HG02678 (cell line): ENCODE results near the gene IL6ST.
"Not testable (repeated sequence)": the region's sequence is repeated elsewhere in the genome, so short reads cannot be mapped to it uniquely, and the experiment has no call there.

Experiments
- ATAC-seq: cut with Tn5 transposase; IDR thresholded peaks from one replicate; pipeline ENCODE4 v1.9.1; 2021; ENCODE audit warnings: mild to moderate bottlenecking, moderate library complexity; ENCODE audit not compliant: unreplicated experiment

Gene IL6ST

GRCh38 chr5:55973296-55973695 lies 21.5 kb downstream of the IL6ST start:
- no peak for ATAC-seq

DNA sequence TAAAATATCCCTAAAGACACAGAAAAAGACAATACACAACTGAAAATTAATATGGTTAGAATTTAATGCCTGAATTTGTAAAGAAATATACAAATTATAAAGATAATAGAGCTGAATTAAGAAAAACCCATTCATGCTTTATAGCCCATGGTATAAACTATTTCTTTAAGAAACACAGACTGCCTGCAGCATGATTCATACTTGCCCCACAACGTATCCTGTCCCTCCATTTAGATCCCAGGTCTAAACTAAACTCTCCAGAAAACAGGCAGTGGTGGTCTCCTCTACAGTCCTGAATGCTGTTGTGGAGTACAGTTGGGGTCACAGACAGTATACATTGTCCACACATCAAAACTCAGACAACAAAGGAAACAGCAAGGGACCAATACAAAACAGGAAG lies 24.8 kb downstream of the IL6ST start:
- ATAC-seq, result no peak

DNA sequence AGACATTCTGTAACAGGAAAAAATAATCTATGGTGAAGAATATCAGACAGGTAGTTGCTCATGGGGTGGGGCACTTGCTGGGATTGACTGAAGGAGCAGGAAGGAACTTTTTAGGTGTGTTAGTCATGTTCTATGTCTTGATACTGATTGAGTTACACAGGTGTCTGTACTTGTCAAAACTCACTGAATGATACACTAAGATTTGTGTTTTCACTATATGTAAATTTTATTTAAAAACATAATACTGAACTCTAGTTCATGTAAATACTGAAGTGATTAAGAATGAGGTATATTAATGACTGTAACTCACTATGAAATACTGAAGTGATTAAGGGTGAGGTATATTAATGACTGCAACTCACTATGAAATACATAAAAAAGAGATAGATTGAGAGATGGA lies 28.5 kb downstream of the IL6ST start:
- no peak for ATAC-seq

DNA sequence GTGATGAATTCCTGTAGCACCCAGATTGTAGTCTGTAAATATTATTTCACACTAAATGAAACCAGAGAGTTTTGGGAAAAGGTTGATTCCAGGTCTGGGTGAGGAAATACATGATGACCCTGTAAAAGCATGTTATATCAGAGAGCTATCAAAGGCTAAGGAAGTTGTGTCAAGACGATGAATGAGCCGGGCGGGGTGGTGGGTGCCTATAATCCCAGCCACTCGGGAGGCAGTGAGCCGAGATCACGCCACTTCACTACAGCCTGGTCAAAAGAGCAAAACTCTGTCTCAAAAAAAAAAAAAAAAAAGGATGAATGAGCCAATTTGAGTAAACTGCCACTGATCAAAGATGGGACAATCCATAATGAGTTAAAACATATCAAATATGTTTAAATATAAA lies 29.2 kb downstream of the IL6ST start:
- ATAC-seq, result no peak

GRCh38 chr5:55960779-55961178 lies 34.0 kb downstream of the IL6ST start:
- ATAC-seq, result no peak

DNA sequence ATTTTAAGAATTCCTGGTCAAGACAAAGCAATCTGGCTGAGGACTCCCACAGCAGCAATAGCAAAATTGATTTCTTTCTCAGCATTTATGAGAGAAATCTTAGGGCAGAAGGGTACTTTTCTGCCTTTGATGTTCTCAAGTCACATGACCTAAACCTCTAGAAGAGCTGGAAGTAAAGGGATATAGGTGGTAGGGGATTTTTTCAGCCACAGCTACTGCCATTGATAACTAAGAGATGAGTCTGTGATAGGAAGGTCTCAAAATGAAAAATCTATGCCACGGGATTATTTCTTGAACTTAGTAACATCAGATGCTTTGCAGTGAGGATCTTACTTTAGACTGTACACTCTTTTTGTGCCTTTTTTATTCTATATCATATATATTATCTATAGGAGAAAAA lies 35.6 kb downstream of the IL6ST start:
- ATAC-seq, result no peak

- ATAC-seq, result not testable (repeated sequence)
These were observed 53.6 kb downstream of the IL6ST start for GRCh38 chr5:55941154-55941553.

GRCh38 chr5:55937598-55937997 lies 57.2 kb downstream of the IL6ST start:
- ATAC-seq, result not testable (repeated sequence)

- ATAC-seq, result no peak
These were observed 58.6 kb downstream of the IL6ST start for GRCh38 chr5:55936100-55936693.

DNA sequence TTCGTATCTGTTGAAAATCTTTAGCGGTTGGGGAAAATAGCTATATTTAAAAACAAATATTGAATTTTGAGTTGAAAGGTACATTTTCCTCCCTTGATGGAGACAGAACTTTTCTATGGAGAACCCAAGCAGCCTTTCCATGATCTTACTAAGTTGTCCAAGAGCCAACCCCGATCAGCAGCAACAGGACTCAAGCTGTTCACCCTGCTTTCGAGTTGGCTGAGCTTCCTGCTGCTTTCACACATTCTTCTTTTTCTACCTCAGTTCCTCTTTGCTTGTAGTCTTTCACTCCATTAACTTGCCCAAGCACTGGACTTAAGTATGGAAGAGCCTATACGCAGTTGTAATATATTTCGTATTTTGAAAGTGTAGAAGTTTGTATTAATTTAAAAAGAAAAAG lies 59.4 kb downstream of the IL6ST start:
- ATAC-seq, result no peak

DNA sequence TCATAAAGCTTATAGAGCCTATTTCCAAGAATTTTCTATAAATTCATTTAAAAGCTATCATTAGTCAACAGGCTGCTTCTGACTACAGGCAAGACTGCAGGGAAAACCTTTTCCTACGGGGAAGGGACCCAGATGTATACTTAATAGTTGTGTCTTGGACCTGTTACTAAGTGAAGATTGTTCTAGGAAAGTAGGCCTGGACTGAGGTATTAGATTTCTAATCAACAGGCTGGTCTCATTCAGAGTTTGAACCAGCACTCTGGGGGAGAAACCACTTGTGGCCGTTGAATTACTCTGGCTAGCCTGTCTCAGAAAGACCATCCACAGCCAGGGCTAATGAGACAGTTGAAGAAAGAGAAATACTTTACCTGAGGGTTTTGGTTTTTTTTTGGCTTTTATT lies 60.0 kb downstream of the IL6ST start:
- ATAC-seq, result no peak

GRCh38 chr5:55934115-55934613 lies 60.6 kb downstream of the IL6ST start:
- no peak for ATAC-seq

DNA sequence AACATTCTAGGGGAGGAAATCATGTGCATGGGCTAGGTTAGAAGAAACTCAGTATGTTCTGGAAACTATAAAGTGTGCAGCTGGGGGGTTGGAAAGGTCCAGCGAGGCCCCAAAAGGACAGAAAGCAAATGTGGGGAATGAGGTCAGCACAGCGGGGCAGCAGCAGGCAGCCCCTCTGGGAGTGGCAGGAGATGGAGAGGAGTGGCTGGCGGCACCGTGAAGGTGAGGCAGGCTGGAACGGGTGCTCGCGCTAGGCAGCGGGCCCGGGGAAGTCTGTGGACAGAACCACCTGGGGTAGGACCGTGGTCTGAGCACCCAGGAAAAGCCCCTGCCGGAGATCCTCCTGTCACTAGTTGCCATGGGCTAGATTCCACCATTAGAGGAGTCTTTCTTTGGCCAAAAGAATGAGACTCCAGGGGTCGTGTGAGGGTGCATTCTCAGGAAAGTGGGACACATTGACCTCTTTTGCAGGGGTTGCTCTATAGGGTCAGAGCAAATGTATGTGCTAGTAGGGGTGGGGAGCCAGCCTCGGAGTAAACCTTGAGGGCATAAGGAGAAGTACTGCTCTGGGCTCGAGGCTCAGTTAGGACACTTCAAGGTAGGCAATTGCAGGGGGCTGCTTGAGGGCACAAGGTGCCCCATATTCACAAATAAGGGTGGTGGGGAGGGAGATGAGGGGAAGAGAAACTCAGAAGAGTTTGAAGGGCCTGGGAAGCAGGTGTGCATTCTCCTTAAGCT lies 61.2 kb downstream of the IL6ST start:
- ATAC-seq, result no peak

GRCh38 chr5:55932700-55933099 lies 62.1 kb downstream of the IL6ST start:
- no peak for ATAC-seq

DNA sequence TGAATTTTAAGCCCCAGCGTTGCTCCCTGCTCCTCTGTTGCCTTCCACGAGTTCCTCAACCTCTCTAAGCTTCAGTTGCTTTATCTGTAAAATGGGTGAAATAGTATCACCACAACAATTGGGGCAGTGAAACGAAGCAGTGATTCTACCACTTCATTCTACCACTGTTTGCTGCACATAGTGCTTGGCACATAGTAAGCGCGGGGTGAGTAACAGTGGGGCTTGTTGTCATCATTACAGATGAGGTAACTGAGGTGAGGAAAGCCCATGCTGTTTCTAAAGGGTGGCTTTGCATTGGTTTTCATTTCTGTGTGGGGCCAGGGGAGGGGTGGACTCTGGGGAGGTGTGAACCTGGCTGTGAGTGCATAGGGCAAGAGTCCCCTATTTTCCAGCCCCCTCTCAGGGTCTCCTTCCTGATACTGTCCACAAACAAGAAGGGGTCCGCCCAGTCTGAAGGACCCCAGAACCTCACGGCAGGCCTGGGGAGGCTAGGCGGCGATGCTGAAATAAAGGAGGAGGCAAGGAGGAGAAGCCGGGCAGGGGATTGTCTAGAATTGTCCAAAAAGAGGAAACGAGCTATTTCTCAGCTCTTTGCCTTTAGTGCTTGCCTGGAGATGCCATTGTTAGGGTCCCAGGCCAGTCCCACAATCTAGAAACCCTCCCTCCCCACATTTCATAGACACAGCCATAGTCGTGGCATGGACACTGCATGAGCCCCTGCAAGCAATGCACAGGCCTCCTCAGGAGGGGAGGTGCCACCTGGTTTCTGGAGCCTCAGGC lies 65.6 kb downstream of the IL6ST start:
- no peak for ATAC-seq

- no peak for ATAC-seq
These were observed 66.7 kb downstream of the IL6ST start for GRCh38 chr5:55927861-55928655.

- no peak for ATAC-seq
These were observed 68.3 kb downstream of the IL6ST start for GRCh38 chr5:55926476-55926875.

DNA sequence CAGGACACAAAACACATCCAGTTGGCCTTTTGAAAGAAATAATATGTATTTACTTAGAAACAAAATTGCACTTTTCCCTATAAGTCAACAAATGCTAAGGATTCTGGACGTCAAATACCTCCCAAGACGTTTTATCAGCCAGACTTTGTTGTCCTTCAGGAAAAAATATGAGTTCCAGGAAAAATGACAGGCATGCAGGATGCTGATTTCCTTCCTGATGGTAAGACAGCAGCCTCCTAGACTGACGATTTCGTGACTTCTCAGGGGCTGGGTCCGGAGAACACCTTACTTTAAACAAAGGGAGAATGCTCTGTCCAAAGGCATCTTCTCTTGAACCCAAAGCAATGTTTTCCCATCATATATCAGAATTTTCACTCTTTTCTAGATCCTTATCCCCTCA lies 69.1 kb downstream of the IL6ST start:
- no peak for ATAC-seq

DNA sequence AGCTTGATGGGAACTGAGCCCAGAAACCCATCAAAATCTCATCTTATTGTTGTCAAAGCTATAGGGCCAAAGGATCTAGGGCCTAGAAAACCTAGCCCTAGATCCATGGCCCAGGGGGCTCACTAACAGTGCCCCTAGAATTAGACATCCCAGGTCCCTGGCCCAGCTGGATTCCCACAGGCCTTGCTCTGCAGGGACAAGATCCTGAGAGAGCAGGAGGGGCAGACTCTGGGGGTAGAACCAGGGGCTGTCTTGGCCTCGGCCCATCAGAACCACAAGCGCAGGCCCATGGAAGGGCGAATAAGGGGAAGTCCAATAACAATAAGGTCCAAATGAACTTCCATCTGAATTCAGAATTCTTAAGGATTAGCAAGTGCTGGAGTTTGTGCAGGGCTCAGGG lies 69.6 kb downstream of the IL6ST start:
- no peak for ATAC-seq

GRCh38 chr5:55924744-55925143 lies 70.0 kb downstream of the IL6ST start:
- no peak for ATAC-seq

DNA sequence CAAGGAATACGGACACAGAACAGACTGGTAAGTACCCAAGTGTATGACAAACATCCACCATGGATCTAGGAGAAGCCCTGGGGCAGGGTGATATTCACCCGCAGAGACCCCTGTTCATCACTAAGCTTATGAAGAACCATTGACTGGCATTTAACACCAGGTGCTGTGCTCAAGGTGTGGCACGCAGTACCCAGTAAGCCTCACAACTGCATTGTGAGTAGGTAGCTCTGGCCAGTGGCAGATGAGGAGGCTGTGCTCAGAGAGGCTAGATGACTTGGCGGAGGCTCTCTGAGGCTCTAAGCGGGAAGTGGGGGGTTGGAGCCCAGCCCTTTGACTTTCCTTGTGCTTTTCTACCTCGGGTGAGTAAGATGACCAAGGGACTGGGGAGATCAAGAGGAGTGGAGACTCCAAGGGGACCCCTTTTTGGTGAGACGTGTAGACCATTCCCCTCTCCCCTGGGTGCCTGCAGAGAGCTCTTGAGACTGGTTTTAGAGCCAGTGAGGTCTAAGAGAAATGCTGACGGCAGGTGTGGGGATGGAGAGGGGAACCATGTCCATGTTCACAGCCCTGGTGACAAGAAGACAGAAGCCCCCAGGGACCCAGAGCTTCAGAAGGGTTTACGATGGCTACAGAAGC lies 70.8 kb downstream of the IL6ST start:
- ATAC-seq, result no peak
